OCI-LY3 (cell line): ENCODE data around the gene RAD51B.

Experiments
- H2AFZ ChIP-seq: fragments of 200-600, 300-600 bp; shearing (Covaris generic); 2 replicates; pipeline ENCODE4 v1.6.0; 2014; ENCODE audit warnings: antibody characterized with exemption, low read depth, low read length
- H3K27ac ChIP-seq: fragments of 200-600, 300-600 bp; sonication (generic); 2 replicates; pipeline ENCODE4 v1.5.1; 2014; ENCODE audit warnings: mild to moderate bottlenecking, low read length, moderate library complexity, mixed read lengths
- H3K27me3 ChIP-seq: fragments of 200-600, 300-600 bp; sonication (generic); 2 replicates; pipeline ENCODE4 v1.6.1; 2014; ENCODE audit warnings: low read depth, low read length, mixed read lengths
- H3K36me3 ChIP-seq: fragments of 200-600, 300-600 bp; sonication (generic); replicated peaks from 2 replicates; pipeline ENCODE3; 2014; ENCODE audit warnings: low read depth, low read length, mixed read lengths
- H3K4me1 ChIP-seq: fragments of 300-600, 200-600 bp; sonication (generic); 2 replicates; pipeline ENCODE4 v1.6.1; 2014; ENCODE audit warnings: low read length, mixed read lengths
- H3K4me2 ChIP-seq: fragments of 200-600, 300-600 bp; sonication (generic); 2 replicates; pipeline ENCODE4 v1.6.1; 2014; ENCODE audit warnings: low read length, mixed read lengths
- H3K4me3 ChIP-seq: fragments of 300-600, 200-600 bp; sonication (generic); 2 replicates; pipeline ENCODE4 v1.5.1; 2014; ENCODE audit warnings: antibody characterized with exemption, mild to moderate bottlenecking, low read length, moderate library complexity
- H3K79me2 ChIP-seq: fragments of 300-600, 200-600 bp; shearing (Covaris generic); 2 replicates; pipeline ENCODE4 v1.6.1; 2014; ENCODE audit warnings: mild to moderate bottlenecking, low read length, mixed read lengths
- H3K9ac ChIP-seq: fragments of 300-600, 200-600 bp; shearing (Covaris generic); 2 replicates; pipeline ENCODE4 v1.6.0; 2014; ENCODE audit warnings: mild to moderate bottlenecking, low read length, moderate library complexity
- H3K9me3 ChIP-seq: fragments of 200-600, 300-600 bp; shearing (Covaris generic); 2 replicates; pipeline ENCODE4 v1.6.1; 2014; ENCODE audit warnings: low read length, mixed read lengths; ENCODE audit not compliant: insufficient read depth
- H4K20me1 ChIP-seq: fragments of 200-600, 300-600 bp; sonication (generic); 2 replicates; pipeline ENCODE4 v1.6.1; 2016; ENCODE audit warnings: low read length, mixed read lengths; ENCODE audit not compliant: insufficient read depth
- EZH2phosphoT487 ChIP-seq: fragments of 200-600 bp; shearing (Covaris generic); IDR thresholded peaks from 2 replicates; pipeline ENCODE4 v1.6.1; 2018; ENCODE audit warnings: antibody characterized with exemption, mixed run types, low read depth
- TF ChIP-seq, protein P1 (sequence below): fragments of 200-600, 300-600 bp; sonication (generic); IDR thresholded peaks from 2 replicates; pipeline ENCODE4 v1.5.1; 2014; ENCODE audit warnings: antibody characterized with exemption, low read length, low read depth

The RAD51B gene

GRCh38 chr14:68539241-68539737 lies 719.7 kb downstream of the RAD51B start:
- Histone ChIP-seq H3K36me3 (no peaks in the 10 kb centered on the region), H3K9me3 (no peaks in the 10 kb centered on the region), H3K79me2 (no peaks in the 10 kb centered on the region), H4K20me1 (no peaks in the 10 kb centered on the region), H3K9ac (no peak overlapping the region), H3K27me3 (no peaks in the 10 kb centered on the region), H3K4me3 (no peak overlapping the region), H3K4me1 (no peaks in the 10 kb centered on the region), H3K27ac (no peak overlapping the region), H3K4me2 (no peak overlapping the region), H2AFZ (no peak overlapping the region)
- no peak for TF ChIP-seq EZH2phosphoT487
- TF ChIP-seq, protein P1, sequence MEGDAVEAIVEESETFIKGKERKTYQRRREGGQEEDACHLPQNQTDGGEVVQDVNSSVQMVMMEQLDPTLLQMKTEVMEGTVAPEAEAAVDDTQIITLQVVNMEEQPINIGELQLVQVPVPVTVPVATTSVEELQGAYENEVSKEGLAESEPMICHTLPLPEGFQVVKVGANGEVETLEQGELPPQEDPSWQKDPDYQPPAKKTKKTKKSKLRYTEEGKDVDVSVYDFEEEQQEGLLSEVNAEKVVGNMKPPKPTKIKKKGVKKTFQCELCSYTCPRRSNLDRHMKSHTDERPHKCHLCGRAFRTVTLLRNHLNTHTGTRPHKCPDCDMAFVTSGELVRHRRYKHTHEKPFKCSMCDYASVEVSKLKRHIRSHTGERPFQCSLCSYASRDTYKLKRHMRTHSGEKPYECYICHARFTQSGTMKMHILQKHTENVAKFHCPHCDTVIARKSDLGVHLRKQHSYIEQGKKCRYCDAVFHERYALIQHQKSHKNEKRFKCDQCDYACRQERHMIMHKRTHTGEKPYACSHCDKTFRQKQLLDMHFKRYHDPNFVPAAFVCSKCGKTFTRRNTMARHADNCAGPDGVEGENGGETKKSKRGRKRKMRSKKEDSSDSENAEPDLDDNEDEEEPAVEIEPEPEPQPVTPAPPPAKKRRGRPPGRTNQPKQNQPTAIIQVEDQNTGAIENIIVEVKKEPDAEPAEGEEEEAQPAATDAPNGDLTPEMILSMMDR: no peak

DNA sequence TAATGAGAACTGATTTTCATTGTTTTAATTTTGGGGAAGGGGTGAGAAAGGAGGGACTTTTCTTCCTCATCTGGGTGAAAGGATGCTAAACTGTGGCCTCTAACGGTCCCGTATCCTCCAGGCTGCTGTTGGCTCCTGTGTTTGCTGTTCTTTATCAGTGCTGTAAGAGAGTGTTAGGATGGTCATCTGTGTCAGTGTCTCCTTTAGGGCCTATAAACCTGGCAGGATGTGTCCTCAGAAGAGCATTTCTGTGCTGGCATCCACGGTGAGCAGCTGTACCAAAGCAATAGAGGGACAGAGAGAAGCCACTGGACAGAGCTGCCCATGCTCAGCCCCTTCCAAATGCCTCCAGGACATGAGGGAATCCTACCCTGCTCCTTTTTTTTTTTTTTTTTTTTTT lies 720.2 kb downstream of the RAD51B start:
- H3K79me2 ChIP-seq: no peaks in the 10 kb centered on the region
- no peaks in the 10 kb centered on the region for H3K4me1 ChIP-seq
- H3K4me2 ChIP-seq: no peak overlapping the region
- H3K9me3 ChIP-seq: no peaks in the 10 kb centered on the region
- H3K27ac ChIP-seq: no peak overlapping the region
- H3K9ac ChIP-seq: no peak overlapping the region
- no peaks in the 10 kb centered on the region for H3K27me3 ChIP-seq
- H3K36me3 ChIP-seq: no peaks in the 10 kb centered on the region
- no peaks in the 10 kb centered on the region for H4K20me1 ChIP-seq
- no peak for TF ChIP-seq EZH2phosphoT487
- TF ChIP-seq, protein P1: no peak
- H3K4me3 ChIP-seq: no peak overlapping the region
- H2AFZ ChIP-seq: no peak overlapping the region

DNA sequence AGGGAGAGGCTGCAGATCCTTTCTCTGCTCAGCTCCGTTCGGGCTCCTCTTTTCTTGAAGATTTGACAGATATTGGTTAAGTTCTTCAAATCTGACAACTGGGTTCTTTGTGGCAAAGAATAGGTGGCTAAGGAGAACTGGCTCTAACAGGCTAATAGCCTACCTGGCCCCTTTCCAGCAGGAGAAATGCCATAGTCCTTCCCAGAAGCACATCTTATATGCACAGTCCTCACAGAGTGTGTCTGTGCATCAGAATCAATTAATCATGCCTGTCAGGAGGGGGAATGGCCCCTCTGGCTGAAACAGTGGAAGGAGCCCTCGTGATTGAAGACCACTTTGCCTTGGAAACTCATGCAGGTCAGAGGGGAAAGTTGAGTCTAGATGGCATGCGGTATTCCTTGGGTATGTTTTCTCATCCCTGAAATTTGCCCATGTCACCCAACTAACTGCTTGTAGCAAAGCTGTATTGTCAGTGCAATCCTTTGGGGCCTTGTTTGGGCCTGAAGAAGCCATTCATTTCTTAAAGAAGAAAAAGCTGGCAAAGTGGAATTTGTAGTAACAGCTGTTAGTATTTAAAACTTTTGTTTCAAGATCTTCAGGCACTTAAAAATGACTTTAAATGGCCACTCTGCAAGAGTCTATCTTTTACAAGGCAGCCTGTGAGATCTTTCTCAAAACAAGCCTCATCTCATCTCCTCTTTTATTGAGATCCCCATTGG lies 721.8 kb downstream of the RAD51B start:
- no peak for TF ChIP-seq EZH2phosphoT487
- Histone ChIP-seq H2AFZ (no peak overlapping the region), H3K4me2 (no peak overlapping the region), H4K20me1 (no peaks in the 10 kb centered on the region), H3K9me3 (no peaks in the 10 kb centered on the region), H3K27ac (no peak overlapping the region), H3K27me3 (no peaks in the 10 kb centered on the region), H3K79me2 (no peaks in the 10 kb centered on the region), H3K4me3 (no peak overlapping the region), H3K36me3 (no peaks in the 10 kb centered on the region), H3K9ac (no peak overlapping the region), H3K4me1 (no peaks in the 10 kb centered on the region)

DNA sequence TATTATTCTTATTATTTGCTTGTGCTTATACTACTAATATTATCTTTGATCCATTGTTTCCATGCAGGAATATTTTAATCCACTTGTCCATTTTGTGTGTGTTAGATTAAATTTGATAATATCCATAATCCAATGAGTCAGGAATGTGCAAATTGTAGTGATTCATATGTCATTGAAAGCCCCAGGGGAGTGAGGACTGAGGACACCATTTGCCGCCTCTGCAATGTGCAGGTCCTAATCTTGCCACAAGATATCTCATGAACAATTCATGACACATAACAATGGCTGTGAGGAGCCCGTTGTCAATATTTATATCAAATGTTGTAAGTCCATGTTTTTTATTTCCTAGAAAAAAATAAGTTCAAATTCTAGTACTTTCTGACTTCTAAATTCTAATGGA lies 722.8 kb downstream of the RAD51B start:
- Histone ChIP-seq H3K4me2 (no peak overlapping the region), H3K36me3 (no peaks in the 10 kb centered on the region), H3K79me2 (no peaks in the 10 kb centered on the region), H3K4me1 (peaks cover 8% of the 10 kb centered on the region), H3K9me3 (no peaks in the 10 kb centered on the region), H3K27ac (no peak overlapping the region), H3K9ac (no peak overlapping the region), H3K27me3 (no peaks in the 10 kb centered on the region), H2AFZ (no peak overlapping the region), H4K20me1 (no peaks in the 10 kb centered on the region), H3K4me3 (no peak overlapping the region)
- TF ChIP-seq, protein P1: no peak
- TF ChIP-seq EZH2phosphoT487: no peak
